Stimulated activated CD4-positive, alpha-beta T cell treated with anti-CD3 and anti-CD28 coated beads, Interleukin-1b, Interleukin-23, amount 100 ng/mL, for 4 hours (primary cell): ENCODE results near the gene NLGN4X.

Experiments
- DNase-seq, 2 donors: peaks; one replicate each; pipeline ENCODE4 v3.0.0-alpha.2; 2020; ENCODE audit warnings: low read depth in 2 of 2

NLGN4X gene

GRCh38 chrX:6228720-6229119, at the start of gene NLGN4X:
NLGN4X (minus strand) TSS chrX:6228867; CDS start chrX:6151466, 77,401 bp downstream.
- no peak for DNase-seq

GRCh38 chrX:6266041-6266440, 37.4 kb upstream of the NLGN4X start:
- DNase-seq: no peak

- no peak for DNase-seq
Measured at GRCh38 chrX:6262959-6263358, 34.3 kb upstream of the NLGN4X start.

GRCh38 chrX:6257025-6257424, 28.4 kb upstream of the NLGN4X start:
- no peak for DNase-seq

GRCh38 chrX:6244666-6245065, 16.0 kb upstream of the NLGN4X start:
- no peak for DNase-seq

- no peak for DNase-seq
Measured at GRCh38 chrX:6238576-6238975, 9.9 kb upstream of the NLGN4X start.

- DNase-seq: no peak
Measured at GRCh38 chrX:6227935-6228334, 732 bp downstream of the NLGN4X start.

GRCh38 chrX:6227453-6227835, 1.2 kb downstream of the NLGN4X start:
- no peak for DNase-seq

GRCh38 chrX:6226596-6227452, 1.8 kb downstream of the NLGN4X start:
- no peak for DNase-seq

- DNase-seq: no peak
Measured at GRCh38 chrX:6225911-6226595, 2.6 kb downstream of the NLGN4X start.

- no peak for DNase-seq
Measured at GRCh38 chrX:6225288-6225910, 3.3 kb downstream of the NLGN4X start.

- DNase-seq: no peak
Measured at GRCh38 chrX:6223516-6223915, 5.2 kb downstream of the NLGN4X start.

GRCh38 chrX:6210230-6210629, 18.4 kb downstream of the NLGN4X start:
- no peak for DNase-seq

GRCh38 chrX:6203462-6204215, 25.0 kb downstream of the NLGN4X start:
- DNase-seq: no peak

- DNase-seq: no peak
Measured at GRCh38 chrX:6199486-6199885, 29.2 kb downstream of the NLGN4X start.

GRCh38 chrX:6187256-6187655, 41.4 kb downstream of the NLGN4X start:
- no peak for DNase-seq

GRCh38 chrX:6184900-6185515, 43.7 kb downstream of the NLGN4X start:
- DNase-seq: no peak

GRCh38 chrX:6175914-6176313, 52.8 kb downstream of the NLGN4X start:
- no peak for DNase-seq

GRCh38 chrX:6170424-6170823, 58.2 kb downstream of the NLGN4X start:
- no peak for DNase-seq

- no peak for DNase-seq
Measured at GRCh38 chrX:6169407-6169806, 59.3 kb downstream of the NLGN4X start.

- DNase-seq: no peak
Measured at GRCh38 chrX:6163721-6164120, 64.9 kb downstream of the NLGN4X start.

- DNase-seq: no peak
Measured at GRCh38 chrX:6159468-6159867, 69.2 kb downstream of the NLGN4X start.
